HG02970 (cell line): Measurements from ENCODE around the gene ASF1B.
A peak's percentile ranks its signal among the peaks of the same experiment; 100 is the strongest.

Experiments
- ATAC-seq: cut with Tn5 transposase; IDR thresholded peaks from one replicate; pipeline ENCODE4 v1.9.1; 2021; ENCODE audit warnings: mild to moderate bottlenecking, moderate library complexity, moderate number of reproducible peaks; ENCODE audit not compliant: unreplicated experiment, low FRiP score

ASF1B gene

DNA sequence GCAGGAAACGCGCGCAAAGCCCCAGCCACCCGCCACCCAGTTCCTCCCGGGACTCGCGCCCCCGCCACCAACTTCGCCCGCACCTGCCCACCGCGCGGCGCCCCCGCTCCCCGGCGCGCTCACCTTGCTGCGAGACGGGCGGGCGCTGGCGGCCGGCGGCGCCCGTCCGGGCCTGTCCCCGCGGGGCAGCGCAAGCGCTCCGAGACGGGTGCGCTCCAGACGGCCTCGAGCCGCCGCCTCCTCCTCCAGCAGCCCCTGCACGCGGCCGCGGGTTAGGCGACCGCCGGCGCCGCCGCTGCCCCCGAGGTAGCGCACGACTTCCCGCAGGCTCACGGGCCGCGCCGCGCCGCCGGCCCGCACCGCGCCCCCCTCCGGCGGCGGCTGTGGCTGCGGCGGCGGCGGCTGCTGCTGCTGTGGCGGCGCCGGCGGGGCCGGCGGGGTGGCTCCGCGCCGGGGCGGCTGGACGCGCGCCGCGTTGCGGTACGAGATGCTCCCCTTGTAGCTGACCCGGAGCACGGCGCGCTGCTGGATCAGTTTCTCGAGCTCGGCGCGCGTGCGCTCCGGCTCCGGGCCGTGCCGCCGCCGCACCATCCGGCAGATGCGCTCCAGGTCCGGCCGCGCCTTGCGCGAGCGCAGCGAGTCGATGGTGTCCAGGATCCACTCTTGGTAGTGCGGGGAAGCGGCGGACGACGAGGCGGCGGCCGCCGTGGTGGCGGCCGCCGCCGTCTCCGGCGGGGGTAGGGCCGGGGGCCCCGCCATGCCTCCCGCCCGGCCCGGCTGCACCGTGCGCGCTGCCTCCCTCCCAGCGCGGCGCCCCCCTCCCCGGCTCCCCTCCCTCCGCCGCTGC lies 46.5 kb downstream of the ASF1B start:
- peak; percentile 19 for ATAC-seq

DNA sequence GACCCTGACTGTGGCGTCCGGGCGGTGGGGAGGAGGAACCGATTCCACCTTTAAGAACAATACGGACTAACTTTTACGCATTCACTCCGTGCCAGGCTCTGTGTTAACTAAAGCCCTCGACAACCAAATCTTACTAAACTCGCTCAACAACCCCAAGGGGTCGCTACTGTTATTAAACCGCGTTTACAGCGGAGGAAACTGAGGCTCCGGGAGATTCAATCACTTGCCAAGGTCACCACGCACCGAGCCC lies 47.1 kb downstream of the ASF1B start:
- ATAC-seq, result no peak

DNA sequence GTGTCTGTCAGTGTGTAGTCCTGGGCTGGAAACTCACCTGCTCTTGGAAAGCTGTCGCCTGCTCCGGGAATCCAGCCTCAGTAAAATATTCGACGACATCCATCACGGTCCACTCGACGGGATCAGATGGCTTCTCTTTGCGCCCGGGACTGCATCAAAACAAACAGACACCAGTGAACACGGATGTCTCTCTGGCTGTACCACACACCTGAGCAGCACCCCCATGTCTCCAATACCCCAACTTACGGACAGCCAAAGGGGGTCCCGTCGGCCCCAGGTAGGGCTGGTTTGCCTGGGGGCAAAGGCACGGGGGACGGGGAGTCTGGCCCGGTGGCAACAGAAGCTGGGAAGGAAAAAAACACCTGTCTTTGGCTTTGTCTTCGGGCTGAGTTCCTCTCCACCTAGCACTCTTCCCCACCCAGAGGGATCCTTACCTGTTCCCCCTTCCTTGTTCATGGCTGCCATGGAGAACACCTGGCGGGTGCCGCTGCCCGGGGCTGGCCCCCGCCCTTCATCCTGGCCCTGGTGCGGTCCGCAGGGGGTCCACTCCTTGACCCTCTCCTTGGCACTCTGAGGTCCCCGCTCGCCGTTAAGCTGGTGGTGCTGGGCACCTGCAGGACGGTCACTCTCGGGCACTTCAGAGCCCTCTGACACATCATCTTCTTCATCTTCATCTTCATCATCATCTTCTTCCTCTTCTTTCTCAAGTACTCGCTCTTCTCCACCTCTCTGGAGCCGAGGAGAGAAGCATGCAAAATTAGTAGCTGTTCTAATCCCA lies 47.6 kb downstream of the ASF1B start:
- no peak for ATAC-seq

DNA sequence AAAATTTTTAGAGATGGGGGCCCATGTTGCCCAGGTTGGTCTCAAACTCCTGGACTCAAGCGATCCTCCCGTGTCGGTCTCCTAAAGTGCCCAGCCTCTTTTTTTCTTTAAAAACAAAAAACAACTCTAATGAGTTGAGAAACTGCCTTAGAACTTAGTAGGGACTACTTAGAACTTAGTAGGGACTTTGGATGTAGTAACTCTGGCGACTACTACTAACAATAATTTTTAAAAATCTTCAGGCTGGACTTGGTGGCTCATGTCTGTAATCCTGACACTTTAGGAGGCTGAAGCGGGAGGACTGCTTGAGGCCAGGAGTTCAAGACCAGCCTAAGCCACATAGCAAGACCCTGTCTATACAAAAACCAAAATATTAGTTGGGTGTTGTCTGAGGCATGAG lies 50.3 kb downstream of the ASF1B start:
- ATAC-seq, result no peak

DNA sequence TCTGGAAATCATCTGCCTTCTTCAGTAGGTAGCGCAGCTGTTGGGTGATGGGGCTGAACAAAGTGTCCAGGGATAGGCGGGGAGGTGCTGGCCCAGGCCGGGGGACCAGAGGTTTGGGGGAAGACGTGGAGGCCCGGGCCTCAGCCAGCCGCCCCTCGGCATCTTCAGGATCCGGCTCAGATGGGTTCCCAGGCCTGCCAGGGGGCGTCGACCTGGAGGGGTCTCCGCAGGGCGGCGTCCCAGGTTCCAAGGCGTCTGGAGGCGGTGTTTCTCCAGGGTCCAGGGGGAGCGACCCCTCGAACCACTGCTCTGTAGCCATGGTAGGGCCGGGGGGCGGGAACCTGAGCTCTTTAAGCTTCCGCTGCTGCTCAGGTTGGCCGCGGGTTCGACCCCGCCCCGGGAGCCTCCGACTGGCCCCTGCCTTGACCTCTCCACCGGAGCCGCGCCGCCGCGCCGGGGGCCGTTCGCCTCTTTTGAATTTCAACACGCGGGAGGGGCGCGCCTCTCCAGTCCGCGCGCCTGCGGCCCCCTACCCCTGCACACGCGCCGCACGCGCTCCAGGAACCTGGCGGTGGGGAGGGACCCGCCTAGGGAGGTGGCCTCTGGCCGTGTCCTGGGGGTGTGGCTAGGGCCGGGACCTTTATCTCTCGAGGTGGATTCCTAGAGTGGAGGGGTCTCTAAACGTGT lies 50.9 kb downstream of the ASF1B start, which contains the start of gene C19orf67:
TSS of gene C19orf67 (minus strand) at position 475 of the 687 bp plus-strand sequence. CDS start at position 319, 156 bp downstream.
- no peak for ATAC-seq

DNA sequence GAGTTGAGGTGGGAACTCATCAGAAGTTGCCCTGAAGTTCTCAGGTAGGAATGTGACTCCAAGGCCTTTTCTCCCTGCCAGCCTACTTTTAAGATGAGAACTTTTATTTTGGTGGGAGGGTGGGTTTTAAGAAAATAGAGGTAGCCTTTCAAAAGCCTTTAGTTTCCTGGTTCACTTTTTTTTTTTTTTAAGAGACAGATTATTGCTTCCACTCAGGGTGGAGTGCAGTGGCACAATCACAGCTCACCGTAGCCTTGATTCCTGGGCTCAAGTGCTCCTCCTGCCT lies 53.8 kb downstream of the ASF1B start:
- no peak for ATAC-seq

DNA sequence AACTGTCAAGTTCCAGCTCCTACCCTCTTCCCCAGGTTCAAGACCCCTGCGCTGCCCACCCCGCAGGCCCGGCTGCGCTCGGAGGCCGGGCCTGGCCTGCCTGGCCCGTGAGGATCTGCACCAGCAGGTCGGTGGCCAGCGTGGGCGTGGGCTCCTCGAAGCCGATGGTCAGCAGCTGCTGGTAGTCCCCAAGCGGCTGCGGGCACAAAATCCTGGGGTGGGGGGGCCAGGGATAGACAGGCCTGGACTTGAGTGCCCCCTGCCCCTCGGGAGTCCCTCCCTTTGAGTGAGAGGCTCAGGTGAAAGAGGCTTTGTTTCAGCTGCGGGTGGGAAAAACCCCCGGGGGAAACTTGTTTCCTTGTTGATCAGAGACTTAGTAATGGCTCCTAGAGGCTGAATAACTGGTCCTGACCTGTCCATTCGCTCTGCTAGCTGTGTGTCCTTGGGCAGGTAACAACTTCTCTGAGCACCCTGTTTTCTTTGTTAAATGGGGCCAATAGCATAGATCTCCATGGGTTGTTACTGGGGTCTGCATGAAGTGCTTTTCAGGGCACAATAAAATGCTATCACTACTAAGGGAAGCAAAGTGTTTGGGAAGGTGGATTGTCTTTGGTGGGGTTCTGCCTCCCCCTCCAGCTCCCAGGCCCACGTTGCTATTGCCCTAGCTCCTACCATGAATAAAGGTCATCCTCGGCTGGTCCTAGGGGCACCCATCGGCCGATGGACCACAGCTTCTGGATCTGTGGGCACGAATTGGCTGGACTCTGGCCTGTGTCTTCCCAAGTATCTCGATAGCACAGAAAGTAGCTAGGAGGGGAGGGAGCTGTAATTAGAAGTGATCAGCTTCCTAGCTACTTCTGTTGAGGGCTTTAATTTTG lies 54.4 kb downstream of the ASF1B start:
- peak; percentile 11 for ATAC-seq

DNA sequence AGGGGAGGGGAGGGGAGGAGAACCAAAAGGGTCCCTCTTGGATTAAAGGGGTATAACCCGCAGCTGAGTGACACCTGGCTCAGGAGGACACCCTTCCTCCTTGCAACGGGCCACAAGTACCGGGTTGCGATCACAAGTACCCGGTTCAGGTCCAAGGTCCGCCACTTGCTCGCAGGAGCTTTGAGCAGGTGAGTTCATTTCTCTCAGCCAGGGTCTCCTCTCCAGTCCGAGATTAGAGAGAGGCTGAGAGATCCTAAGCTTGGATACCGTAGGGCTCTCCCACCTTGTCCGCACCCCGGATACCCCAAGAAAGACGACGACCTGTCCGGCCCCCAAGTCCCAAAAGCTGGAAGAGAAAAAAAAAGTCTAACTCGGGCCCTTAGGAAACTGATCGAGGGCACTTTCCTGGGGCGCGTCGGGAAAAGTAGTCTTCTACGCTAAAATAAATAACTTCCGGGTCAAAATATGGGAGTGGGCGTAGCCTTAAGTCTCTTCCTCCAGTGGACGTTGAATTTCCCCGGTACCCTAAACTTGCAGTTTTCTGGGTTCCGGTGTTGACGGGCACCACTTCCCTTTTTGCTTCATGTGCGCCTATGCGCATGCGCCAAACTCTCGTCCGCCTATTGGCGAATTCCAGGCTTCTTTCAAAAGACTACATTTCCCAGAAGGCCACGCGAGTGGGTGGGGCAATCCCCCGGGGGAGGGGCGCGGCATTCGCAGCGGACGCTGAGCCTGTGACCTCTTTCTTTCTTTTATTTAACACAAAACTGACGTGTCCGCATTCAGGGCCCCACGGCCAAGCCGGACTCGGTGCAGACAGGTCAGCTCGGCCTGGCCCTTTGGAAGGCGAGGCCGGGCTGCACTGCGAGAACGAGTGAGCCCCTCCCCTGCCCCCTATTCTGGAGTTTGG lies 55.2 kb downstream of the ASF1B start:
- ATAC-seq, result peak; percentile 86

DNA sequence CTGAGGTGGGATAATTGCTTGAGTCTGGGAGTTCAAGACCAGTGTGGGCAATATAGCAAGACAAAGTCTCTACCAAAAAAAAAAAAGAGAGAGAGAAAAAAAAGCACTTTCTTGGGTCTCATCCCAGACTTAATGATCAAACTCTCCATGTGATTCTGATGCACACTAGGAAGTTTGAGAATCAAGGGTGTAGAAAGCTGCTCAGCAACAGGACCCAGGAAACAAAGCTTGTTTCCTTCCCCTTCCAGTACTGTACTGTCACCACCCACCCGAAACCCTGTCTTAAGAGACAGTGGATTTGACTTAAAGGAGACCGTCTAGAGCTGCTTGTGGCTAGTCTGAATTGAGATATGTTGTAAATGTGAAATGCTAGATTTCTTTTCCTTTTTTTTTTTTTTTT lies 58.0 kb downstream of the ASF1B start:
- no peak for ATAC-seq

DNA sequence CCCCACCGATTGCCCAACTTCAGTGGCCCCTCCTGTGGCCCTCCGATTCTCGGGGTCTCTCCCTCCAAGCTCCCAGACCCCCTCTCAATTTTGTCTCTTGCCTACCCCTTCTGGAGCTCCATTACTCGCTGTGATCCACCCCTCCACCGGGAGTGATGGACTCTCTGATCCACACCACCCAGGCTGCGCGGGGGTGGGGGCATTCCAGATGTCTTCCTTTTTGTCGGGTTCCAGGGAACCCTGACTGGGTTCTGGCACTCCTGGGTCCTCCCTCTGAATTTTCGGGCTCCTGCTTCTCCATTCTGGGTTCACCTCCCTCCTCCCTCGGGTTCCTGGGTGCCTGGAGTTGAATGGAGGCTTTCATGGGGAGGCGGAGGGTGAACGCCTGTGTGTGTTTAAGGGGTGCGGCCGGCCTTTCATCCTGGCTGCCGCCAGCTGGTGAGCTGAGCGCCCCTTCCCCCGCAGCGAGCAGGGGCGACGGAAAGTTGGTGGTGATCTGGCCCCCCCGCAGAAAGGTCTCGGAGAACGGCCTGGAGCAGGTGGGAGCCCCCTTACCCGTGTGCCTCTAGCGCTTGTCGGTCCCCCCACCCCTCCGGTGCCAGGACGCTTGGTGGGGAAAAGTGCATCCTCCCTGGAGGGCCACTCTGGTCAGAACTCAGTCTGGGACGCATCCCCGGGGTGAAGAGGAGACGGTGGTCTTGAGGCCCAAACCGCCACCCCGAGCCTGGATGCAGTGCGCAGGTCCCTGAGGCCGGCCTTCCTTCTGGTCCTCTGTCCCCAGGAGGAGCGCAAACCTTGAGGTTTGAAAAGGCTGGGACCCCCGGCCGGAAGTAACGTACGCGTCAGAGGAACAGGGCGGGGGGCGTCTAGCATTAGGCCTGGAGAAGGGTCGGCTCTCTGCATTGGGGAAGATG lies 62.2 kb downstream of the ASF1B start:
- ATAC-seq, result no peak

DNA sequence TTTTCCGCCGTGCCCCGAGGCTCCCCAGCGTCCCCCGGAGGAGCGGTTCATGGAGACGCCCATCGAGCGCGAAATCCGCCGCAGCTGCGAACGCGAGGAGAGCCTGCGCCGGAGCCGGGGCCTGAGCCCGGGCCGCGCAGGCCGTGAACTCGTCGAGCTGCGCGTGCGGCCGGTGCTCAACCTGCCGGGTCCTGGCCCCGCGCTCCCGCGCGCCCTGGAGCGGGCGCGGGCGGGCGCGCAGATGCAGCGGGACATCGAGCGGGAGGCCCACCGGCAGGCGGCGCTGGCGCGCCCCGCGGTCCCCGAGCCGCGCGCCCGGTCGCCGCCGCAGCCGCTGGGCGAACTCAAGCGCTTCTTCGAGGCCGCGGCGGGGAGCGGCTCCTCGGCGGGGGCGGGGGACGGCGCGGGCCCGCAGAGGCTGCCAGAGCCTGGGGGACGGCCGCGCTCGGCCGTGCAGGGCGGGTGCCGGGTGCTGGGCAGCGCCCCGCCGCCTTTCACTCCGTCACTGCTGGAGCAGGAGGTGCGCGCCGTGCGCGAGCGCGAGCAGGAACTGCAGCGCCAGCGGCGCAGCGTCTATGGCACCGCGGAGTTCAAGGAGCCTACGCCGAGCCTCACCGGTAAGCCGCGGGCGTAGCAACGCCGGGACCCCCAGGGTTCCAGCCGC lies 63.0 kb downstream of the ASF1B start:
- peak; percentile 38 for ATAC-seq

DNA sequence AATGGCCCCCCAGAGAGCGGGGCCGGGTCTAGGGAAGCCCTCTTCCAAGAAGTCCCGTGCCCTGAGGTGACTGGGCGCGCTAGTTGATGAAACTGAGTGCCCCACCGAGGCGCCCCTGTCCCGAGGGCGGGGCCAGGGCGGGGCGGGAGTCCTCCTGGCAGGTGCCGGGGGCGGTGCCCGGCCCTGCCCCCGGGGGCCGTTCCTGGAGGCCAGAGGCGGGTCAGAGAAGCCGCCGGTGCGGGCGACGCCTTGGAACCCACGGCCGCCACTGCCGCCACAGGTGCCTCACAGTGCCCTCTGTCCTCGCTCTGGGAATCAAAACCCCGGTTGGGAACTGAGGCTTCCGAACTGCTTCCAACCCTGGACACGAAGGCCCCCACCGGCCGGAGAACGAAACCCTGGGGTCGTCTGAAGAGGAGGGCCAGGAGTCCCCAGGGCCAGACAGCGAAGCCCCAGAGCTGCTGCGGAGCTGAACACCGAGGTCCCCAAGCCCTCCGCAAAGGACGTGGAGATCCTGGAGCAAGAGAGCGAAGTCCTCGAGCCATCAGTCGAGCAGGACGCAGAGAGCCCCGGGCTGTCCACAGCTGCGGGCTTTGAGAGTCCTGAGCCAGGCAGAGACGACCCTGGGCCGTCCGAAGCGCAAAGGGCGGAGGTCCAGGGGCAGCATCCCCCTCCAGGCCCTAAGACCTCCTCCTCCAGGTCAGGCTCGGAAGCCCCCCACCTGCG lies 63.7 kb downstream of the ASF1B start, which contains the start of gene MISP3:
TSS of gene MISP3 (plus strand) at position 252 of the 726 bp plus-strand sequence. CDS start 524 bp downstream, outside the sequence.
- peak; percentile 1 for ATAC-seq

DNA sequence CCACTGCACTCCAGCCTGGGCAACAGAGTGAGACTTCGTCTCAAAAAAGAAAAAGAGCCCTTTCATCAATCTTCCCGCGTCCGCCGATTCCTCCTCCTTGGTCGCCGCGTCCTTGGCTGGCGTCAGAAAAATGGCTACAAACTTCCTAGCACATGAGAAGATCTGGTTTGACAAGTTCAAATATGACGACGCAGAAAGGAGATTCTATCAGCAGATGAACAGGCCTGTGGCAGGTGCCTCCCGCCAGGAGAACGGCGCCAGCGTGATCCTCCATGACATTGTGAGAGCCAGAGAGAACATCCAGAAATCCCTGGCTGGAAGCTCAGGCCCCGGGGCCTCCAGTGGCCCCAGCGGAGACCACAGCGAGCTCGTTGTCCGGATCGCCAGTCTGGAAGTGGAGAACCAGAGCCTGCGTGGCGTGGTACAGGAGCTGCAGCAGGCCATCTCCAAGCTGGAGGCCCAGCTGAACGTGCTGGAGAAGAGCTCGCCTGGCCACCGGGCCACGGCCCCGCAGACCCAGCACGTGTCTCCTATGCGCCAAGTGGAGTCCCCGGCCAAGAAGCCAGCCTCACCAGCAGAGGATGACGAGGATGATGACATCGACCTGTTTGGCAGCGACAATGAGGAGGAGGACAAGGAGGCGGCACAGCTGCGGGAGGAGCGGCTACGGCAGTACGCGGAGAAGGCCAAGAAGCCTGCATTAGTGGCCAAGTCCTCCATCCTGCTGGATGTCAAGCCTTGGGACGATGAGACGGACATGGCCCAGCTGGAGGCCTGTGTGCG lies 65.9 kb downstream of the ASF1B start:
- ATAC-seq, result no peak
